ENCODE measurements around the gene DGLUCY. TPM values are rescaled to one million over a fixed set of nuclear protein-coding genes. Genes with fewer than 3 reads are reported as not detected.
A peak's percentile ranks its signal among the peaks of the same experiment; 100 is the strongest.

The DGLUCY gene
- total RNA-seq, 1 experiment from 2014 or later, result 67.0 TPM

GRCh38 chr14:91254461-91254860 is 140.6 kb downstream of the DGLUCY start (continued):
- no peak for TF ChIP-seq REST (IDR thresholded peaks at IDR 0.05; ENCODE audit: low read depth)
- no peak for TF ChIP-seq TCF7L2 (IDR thresholded peaks at IDR 0.05; ENCODE audit: borderline replicate concordance, extremely low read depth, insufficient read depth, insufficient read length)
- TF ChIP-seq ZFX (IDR thresholded peaks at IDR 0.05), result no peak
- TF ChIP-seq EZH2 (IDR thresholded peaks at IDR 0.05), result no peak
- no peak for TF ChIP-seq ELF1 (IDR thresholded peaks at IDR 0.05; ENCODE audit: borderline replicate concordance, low read depth)
- no peak for TF ChIP-seq CBX3 (IDR thresholded peaks at IDR 0.05; ENCODE audit: low read depth)
- TF ChIP-seq POLR2A (IDR thresholded peaks at IDR 0.05; ENCODE audit: borderline replicate concordance, extremely low read depth, insufficient read depth, insufficient read length), result no peak
- no peak for TF ChIP-seq SRF (IDR thresholded peaks at IDR 0.05; ENCODE audit: low read depth)
- TF ChIP-seq EZH2phosphoT487 (IDR thresholded peaks at IDR 0.05; ENCODE audit: borderline replicate concordance), result no peak
- no peak for TF ChIP-seq SP1 (IDR thresholded peaks at IDR 0.05; ENCODE audit: low read depth)

GRCh38 chr14:91255026-91255695 is 141.3 kb downstream of the DGLUCY start:
- POLR2A ChIA-PET, result no interaction called here

More at GRCh38 chr14:91255026-91255695, 141.3 kb downstream of the DGLUCY start:
- peak; percentile 39; the same call in 1 of the 2 replicates for ATAC-seq
- Histone ChIP-seq H3K4me3 (replicated peaks in 1 of 2; ENCODE audit: low read depth in 1 of 2, low read length in 2 of 2) (no peak overlapping the region), H3K9me2 (ENCODE audit: insufficient read depth) (no peaks in the 10 kb centered on the region), H3K4me2 (ENCODE audit: low read length) (no peak overlapping the region), H2AFZ (ENCODE audit: low read depth, low read length, poor library complexity, severe bottlenecking) (no peak overlapping the region), H3K27me3 (ENCODE audit: insufficient read depth, low read length) (no peaks in the 10 kb centered on the region), H4K20me1 (ENCODE audit: insufficient read depth) (no peaks in the 10 kb centered on the region), H3K9ac (ENCODE audit: low read length) (no peak overlapping the region), H3K27ac (ENCODE audit: low read depth, low read length) (no peak overlapping the region), H3K36me3 (ENCODE audit: control insufficient read depth in 1 of 2, insufficient read depth in 2 of 2, low read length in 2 of 2) (no peaks in the 10 kb centered on the region), H3K79me2 (ENCODE audit: insufficient read depth, low read length) (no peaks in the 10 kb centered on the region), H3K4me1 (ENCODE audit: control insufficient read depth in 1 of 2, insufficient read depth in 2 of 2, low read length in 2 of 2) (peaks cover 8 to 12% of the 10 kb centered on the region in 2 experiments; a peak in 2 of 4 replicates), H3K9me3 (ENCODE audit: control insufficient read depth in 1 of 2, insufficient read depth in 1 of 2, low read depth in 1 of 2, low read length in 2 of 2) (no peaks in the 10 kb centered on the region)
- ChIA-PET RAD21 (ENCODE audit: low non-redundant PET in 1 of 2, low total read pairs in 2 of 2, uncharacterized antibody in 2 of 2, unreplicated experiment in 2 of 2) (no interaction called here), CTCF (no interaction called here)
- intact Hi-C loops (cut with micrococcal nuclease), result no loop called here
- DNase-seq (ENCODE audit: low read depth, low spot score), result no peak
- BruUV-seq (replicated peaks), result no TSS peak
- no peak for TF ChIP-seq EGR1 (IDR thresholded peaks at IDR 0.05; ENCODE audit: low read depth)
